HG03097 (cell line): ENCODE results near the gene KSR2.
"Not testable (repeated sequence)": the region's sequence is repeated elsewhere in the genome, so short reads cannot be mapped to it uniquely, and the experiment has no call there.

Experiments used
- ATAC-seq: cut with Tn5 transposase; IDR thresholded peaks from one replicate; pipeline ENCODE4 v1.9.1; 2021; ENCODE audit not compliant: unreplicated experiment, low FRiP score

The KSR2 gene

GRCh38 chr12:117860787-117861290, 108.0 kb downstream of the KSR2 start:
- ATAC-seq: not testable (repeated sequence)

DNA sequence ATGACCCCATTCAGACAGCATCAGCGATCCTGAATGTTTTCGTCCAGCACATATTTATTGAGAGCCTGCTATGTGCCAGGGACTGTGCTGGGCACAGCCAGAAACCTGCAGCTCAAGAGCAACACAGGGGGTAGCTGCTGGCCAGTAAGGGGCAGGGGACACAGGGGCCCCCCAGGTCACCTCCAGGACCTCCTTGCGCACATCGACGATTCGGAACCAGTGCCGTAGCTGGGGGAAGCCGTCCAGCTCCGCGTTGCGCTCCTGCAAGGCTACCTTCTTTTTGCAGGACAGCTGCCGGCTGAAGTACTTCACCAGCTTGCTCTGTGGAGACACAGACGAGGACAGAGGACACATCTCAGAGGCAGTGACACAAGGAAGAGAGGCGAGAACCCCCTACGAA, 108.7 kb downstream of the KSR2 start:
- no peak for ATAC-seq

GRCh38 chr12:117857632-117858612, 110.9 kb downstream of the KSR2 start:
- ATAC-seq: no peak

DNA sequence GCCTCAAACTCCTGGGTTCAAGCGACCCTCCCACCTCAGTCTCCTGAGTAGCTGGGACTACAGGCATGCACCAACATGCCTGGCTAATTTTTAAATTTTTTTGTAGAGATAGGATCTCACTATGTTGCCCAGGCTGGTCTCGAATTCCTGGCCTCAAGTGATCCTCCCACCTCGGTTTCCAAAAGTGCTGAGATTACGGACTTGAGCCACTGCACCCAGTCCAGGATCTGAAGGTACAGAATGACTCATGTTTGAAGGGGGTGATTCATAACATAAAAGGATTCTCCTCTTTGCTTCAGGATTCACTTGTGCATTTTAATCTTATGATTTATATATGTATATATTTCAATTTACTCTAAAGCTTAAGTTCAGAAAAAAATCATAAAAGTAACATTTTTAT, 111.7 kb downstream of the KSR2 start:
- ATAC-seq: not testable (repeated sequence)

DNA sequence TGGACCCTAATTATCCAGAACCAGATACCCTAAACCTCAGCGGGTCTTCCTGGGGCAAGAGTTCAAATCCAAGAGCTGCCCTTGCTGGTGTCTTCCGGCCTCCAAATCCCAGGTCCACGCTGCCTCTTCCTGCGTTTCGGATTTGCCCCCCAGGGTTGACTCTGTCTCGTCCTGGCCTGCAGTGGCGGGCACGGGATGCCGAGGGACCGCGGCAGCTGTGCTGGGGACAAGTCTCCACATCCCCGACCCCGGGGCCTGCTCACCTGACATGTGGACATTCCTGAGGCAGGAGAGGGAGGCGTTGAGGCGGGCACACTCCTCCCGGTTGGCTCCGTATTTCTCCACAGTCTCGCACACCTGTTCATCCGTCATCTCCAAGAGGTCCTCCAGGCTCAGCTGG, 113.6 kb downstream of the KSR2 start:
- ATAC-seq: no peak

- ATAC-seq: no peak
These were observed 114.3 kb downstream of the KSR2 start for GRCh38 chr12:117854339-117855012.

DNA sequence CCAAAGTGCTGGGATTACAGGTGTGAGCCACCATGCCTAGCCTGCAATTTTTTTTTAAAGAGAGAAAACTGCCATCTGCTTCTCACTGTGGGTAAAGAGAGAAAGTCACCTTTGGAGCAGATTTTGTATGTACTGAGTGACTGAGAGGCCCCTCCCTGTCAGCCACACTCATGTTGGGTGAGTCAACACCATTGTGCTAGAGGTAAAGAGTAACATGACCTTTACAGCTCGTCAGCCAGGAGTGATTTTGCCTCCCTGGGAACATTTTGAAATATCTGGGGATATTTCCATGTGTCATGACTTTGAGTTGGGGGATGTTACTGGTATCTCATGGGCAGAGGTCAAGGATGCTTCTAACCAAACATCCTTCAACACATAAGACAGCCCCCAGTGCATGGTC, 115.2 kb downstream of the KSR2 start:
- no peak for ATAC-seq

DNA sequence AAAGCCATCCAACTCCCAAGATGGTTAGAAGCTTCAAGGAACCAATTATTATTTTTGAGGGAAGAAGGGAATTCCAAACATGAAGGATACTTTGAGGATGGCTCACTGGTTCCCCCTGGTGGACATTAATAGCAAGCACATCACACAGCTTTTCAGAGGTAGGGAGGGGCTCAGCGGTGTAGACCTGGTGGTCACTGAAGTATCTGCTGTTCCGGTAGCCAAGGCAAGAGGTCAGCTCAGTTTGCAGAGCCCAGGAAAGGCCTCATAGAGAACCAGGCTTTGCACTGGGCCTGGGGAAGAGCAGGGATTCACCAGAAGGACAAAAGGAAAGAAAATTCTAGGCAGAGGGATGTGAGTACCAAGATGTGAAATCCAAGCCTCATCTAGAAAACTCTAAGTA, 118.7 kb downstream of the KSR2 start:
- no peak for ATAC-seq

DNA sequence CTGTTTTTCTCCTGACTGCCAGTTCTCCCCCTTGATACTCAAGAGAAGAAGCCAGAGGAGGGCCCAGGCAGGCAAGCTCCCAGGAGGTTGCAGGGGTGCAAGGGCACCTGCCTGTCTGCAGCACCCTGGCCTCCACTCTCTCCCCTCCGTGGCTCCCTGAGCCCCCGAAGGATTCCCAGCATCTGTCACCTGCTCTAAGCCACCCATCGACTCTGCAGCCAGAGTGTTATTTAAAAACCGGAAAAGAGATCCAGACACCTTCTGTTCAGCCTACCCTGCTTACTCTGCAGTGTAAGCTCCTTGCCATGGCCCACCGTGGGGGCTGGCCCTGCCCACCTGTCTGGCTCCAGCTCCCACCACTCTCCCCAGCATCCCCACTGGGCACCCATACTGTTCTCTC, 121.4 kb downstream of the KSR2 start:
- no peak for ATAC-seq

- ATAC-seq: no peak
These were observed 123.4 kb downstream of the KSR2 start for GRCh38 chr12:117845271-117845904.

DNA sequence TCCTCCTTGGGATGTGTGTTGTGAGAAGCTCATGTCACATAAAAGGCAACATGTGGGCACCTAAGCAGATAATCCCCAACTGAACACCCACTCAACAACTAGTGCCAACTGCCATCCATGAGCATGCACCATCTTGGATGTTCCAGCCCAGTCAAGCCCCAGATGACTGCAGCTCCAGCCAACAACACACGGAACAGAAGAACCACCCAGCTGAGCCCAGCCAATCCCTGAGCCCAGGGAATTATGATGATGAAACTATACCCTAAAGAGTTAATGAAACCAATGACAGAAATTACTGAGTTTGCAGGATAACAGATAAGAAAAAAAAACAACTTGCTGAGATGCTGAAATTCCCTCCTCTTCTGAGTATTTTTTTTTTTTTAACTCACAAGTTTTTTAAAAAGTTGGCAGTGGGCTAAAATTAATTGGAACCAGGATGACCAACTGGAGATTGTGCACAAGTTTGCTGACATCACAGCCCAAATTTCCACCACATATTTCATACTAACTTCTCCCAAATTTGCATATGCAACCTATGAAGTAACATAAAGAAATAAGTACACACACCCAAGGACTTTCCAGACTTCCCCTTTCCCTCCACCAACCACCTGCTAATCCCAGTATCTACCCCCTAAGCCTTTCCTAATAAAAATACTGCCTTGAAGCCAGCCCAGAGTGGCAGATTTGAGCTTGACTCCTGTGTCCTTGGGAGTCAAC, 124.5 kb downstream of the KSR2 start:
- no peak for ATAC-seq

- no peak for ATAC-seq
These were observed 126.2 kb downstream of the KSR2 start for GRCh38 chr12:117842630-117843029.

- ATAC-seq: no peak
These were observed 126.6 kb downstream of the KSR2 start for GRCh38 chr12:117842220-117842619.

DNA sequence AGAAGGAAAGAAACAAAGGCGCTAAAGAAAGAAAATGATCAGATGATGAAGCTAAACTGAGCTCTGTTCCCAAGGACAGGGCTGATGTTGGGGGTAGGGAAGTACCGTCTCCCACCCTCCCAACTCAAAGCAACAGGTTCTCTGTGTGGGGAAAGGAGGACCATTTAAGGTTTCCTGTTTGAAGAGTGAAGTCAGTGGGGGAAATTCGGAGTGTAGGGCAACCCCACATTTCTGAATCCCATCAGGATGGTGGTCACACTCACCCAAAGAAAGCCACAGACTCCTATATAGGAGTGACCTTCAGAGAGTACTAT, 131.1 kb downstream of the KSR2 start:
- no peak for ATAC-seq

- ATAC-seq: no peak
These were observed 131.6 kb downstream of the KSR2 start for GRCh38 chr12:117836999-117837736.

- ATAC-seq: no peak
These were observed 132.3 kb downstream of the KSR2 start for GRCh38 chr12:117836476-117836875.

GRCh38 chr12:117835156-117835555, 133.6 kb downstream of the KSR2 start:
- ATAC-seq: no peak

GRCh38 chr12:117832459-117833457, 136.0 kb downstream of the KSR2 start:
- ATAC-seq: no peak

DNA sequence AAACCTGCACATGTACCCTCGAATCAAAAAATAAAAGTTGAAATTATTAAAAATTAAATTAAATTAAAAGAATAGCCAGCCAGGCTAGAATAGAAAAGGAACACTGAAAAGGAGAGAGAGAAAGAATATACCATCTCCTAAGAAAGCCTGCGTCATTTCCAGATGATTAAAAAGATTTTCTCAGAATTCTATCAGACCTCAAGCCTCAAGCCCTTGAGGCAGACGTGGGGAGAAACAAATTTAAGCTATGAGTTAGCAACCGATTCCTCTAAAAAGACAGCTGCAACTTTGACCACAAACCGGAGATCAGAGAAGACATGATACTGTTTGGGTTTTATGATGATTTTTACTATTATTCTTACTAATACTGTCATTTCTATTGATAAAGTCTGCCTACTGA, 138.3 kb downstream of the KSR2 start:
- no peak for ATAC-seq
